Liver (tissue), 9 donors: ENCODE measurements around the gene MYO18A. TPM values are rescaled to one million over a fixed set of nuclear protein-coding genes. Genes with fewer than 3 reads are reported as not detected.

Experiments used
- DNase-seq: peaks from one replicate; pipeline ENCODE4 v3.0.0-alpha.2; 2017; ENCODE audit warnings: low spot score
- H3K27ac ChIP-seq, 2 donors: one replicate each; pipeline ENCODE4 v1.7.0; 2013; ENCODE audit warnings: inconsistent platforms in 2 of 2, low read length in 2 of 2, control low read depth in 1 of 2, low read depth in 1 of 2, mild to moderate bottlenecking in 1 of 2
- H3K27me3 ChIP-seq, 4 donors: one replicate each; pipeline versions ENCODE4 v1.6.1 to v1.7.0; 2013; ENCODE audit warnings: low read length in 3 of 4, inconsistent platforms in 1 of 4, mild to moderate bottlenecking in 1 of 4, moderate library complexity in 1 of 4; ENCODE audit not compliant: control insufficient read depth in 4 of 4, insufficient read depth in 4 of 4
- H3K36me3 ChIP-seq, 4 donors: one replicate each; pipeline versions ENCODE4 v1.6.1 to v1.7.0; 2013; ENCODE audit warnings: low read length in 3 of 4, mild to moderate bottlenecking in 3 of 4, low read depth in 1 of 4, moderate library complexity in 1 of 4; ENCODE audit not compliant: control insufficient read depth in 4 of 4, insufficient read depth in 3 of 4
- H3K4me1 ChIP-seq, 4 donors: one replicate each; pipeline versions ENCODE4 v1.6.1 to v1.7.0; 2013; ENCODE audit warnings: low read length in 3 of 4, mild to moderate bottlenecking in 3 of 4, moderate library complexity in 1 of 4; ENCODE audit not compliant: control insufficient read depth in 4 of 4, insufficient read depth in 4 of 4
- H3K4me3 ChIP-seq, 3 donors: one replicate each; pipeline versions ENCODE4 v1.6.1 to v1.7.0; 2013; ENCODE audit warnings: low read length in 3 of 3, control low read depth in 1 of 3, low read depth in 1 of 3, mild to moderate bottlenecking in 1 of 3
- H3K9ac ChIP-seq, 2 donors: one replicate each; pipeline ENCODE4 v1.7.0; 2013; ENCODE audit warnings: low read length in 2 of 2, mild to moderate bottlenecking in 2 of 2, moderate library complexity in 2 of 2, control low read depth in 1 of 2, low read depth in 1 of 2
- H3K9me3 ChIP-seq, 4 donors: one replicate each; pipeline versions ENCODE4 v1.6.1 to v1.7.0; 2013; ENCODE audit warnings: low read length in 3 of 4; ENCODE audit not compliant: control insufficient read depth in 4 of 4
- CTCF ChIP-seq: fragments of 150-350 bp; IDR thresholded peaks from 2 replicates; pipeline ENCODE4 v1.5.1; 2017; ENCODE audit warnings: improper control_type of control experiment, low read depth, low read length; ENCODE audit not compliant: missing input control
- EGR1 ChIP-seq, 2 donors: IDR thresholded peaks; 2 replicates each; pipeline ENCODE4 v1.6.1; 2016 to 2018; ENCODE audit warnings: antibody characterized with exemption in 2 of 2, low read depth in 2 of 2
- FOXA1 ChIP-seq: IDR thresholded peaks from 2 replicates; pipeline ENCODE4 v1.6.1; 2016; ENCODE audit warnings: antibody characterized with exemption
- FOXA2 ChIP-seq: IDR thresholded peaks from 2 replicates; pipeline ENCODE4 v1.6.1; 2016; ENCODE audit warnings: antibody characterized with exemption
- GABPA ChIP-seq, 2 donors: IDR thresholded peaks in 1 of 2; conservative IDR thresholded peaks in 1 of 2; 2 replicates each; pipeline ENCODE4 v1.6.1; 2016; ENCODE audit warnings: antibody characterized with exemption in 2 of 2, mild to moderate bottlenecking in 1 of 2, moderate library complexity in 1 of 2
- HNF4A ChIP-seq, 2 donors: conservative IDR thresholded peaks; 2 replicates each; pipeline ENCODE4 v1.6.1; 2016; ENCODE audit warnings: antibody characterized with exemption in 2 of 2, mild to moderate bottlenecking in 2 of 2
- HNF4G ChIP-seq: IDR thresholded peaks from 2 replicates; pipeline ENCODE4 v1.6.1; 2016; ENCODE audit warnings: antibody characterized with exemption
- JUND ChIP-seq, 2 donors: IDR thresholded peaks; 2 replicates each; pipeline ENCODE4 v1.6.1; 2016; ENCODE audit warnings: antibody characterized with exemption in 2 of 2
- NR2F2 ChIP-seq: IDR thresholded peaks from 2 replicates; pipeline ENCODE4 v1.6.1; 2016; ENCODE audit warnings: antibody characterized with exemption
- RAD21 ChIP-seq, 2 donors: IDR thresholded peaks; 2 replicates each; pipeline ENCODE4 v1.6.1; 2016; ENCODE audit warnings: antibody characterized with exemption in 2 of 2, mild to moderate bottlenecking in 2 of 2
- RXRA ChIP-seq, 2 donors: IDR thresholded peaks; 2 replicates each; pipeline ENCODE4 v1.6.1; 2017 to 2018; ENCODE audit warnings: antibody characterized with exemption in 2 of 2, mild to moderate bottlenecking in 1 of 2
- SP1 ChIP-seq: IDR thresholded peaks from 2 replicates; pipeline ENCODE4 v1.6.1; 2018; ENCODE audit warnings: antibody characterized with exemption, mild to moderate bottlenecking
- TAF1 ChIP-seq: conservative IDR thresholded peaks from 2 replicates; pipeline ENCODE4 v1.6.1; 2016; ENCODE audit warnings: antibody characterized with exemption, mild to moderate bottlenecking
- YY1 ChIP-seq: IDR thresholded peaks from 2 replicates; pipeline ENCODE4 v1.6.1; 2016; ENCODE audit warnings: antibody characterized with exemption, mild to moderate bottlenecking
- WGBS: extraction: QIAGEN DNeasy Blood & Tissue Kit; methylation state at CpG from one replicate; pipeline ENCODE4 v1.1.7; 2013; 5-methylcytosine and 5-hydroxymethylcytosine counted together
- polyA plus RNA-seq, 2 donors: library from polyadenylated mRNA; stranded (reverse) in 1 of 2; unstranded in 1 of 2; fragments of 200-250 nt in 1 of 2; fragments of >200 nt in 1 of 2; fragmentation: Nextera tagmentation in 1 of 2; extraction: Ambion mirVana in 1 of 2; gene quantifications; one replicate each; pipeline versions ENCODE4 v1.2.1 to v1.2.3, GENCODE V29; 2013 to 2015
- total RNA-seq, 2 donors: library from RNA; depleted of rRNA; stranded (reverse); fragments of >200 nt; gene quantifications; one replicate each; pipeline ENCODE4 v1.2.3, GENCODE V29; 2014
- TF ChIP-seq, protein P1 (sequence below): IDR thresholded peaks from 2 replicates; pipeline ENCODE4 v1.6.1; 2016; ENCODE audit warnings: antibody characterized with exemption
- TF ChIP-seq, protein P2 (sequence below): IDR thresholded peaks from 2 replicates; pipeline ENCODE4 v1.6.1; 2016; ENCODE audit warnings: antibody characterized with exemption, mild to moderate bottlenecking
- TF ChIP-seq, protein P3 (sequence below): IDR thresholded peaks from 2 replicates; pipeline ENCODE4 v1.6.1; 2016; ENCODE audit warnings: antibody characterized with exemption
- TF ChIP-seq, protein P4 (sequence below): IDR thresholded peaks from 2 replicates; pipeline ENCODE4 v1.6.1; 2016; ENCODE audit warnings: antibody characterized with exemption
- donor health status: healthy.
- donor health status: healthy.
- donor health status: healthy.
- donor health status: healthy.
- donor health status: healthy.

The MYO18A gene
- total and polyA plus RNA-seq, 4 donors: 26.3 to 81.6 (median 37.3) TPM

DNA sequence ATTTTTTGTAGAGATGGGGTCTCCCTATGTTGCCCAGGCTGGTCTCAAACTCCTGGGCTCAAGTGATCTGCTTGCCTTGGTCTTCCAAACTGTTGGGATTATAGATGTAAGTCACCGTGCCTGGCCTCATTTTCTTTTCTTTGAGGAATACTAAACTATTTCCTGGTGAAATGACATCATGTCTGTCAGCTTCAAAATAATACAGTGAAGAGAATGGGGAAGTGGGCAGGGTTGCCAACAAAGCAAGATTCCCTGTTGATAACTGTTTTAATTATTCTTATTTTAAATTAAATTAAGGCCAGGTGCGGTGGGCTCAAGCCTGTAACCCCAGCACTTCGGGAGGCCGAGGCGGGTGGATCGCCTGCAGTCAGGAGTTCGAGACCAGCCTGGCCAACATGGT is 116.2 kb downstream of the MYO18A start:
- no peaks in the 10 kb centered on the region for H3K36me3 ChIP-seq
- H3K9ac ChIP-seq: no peak overlapping the region
- H3K4me3 ChIP-seq: no peak overlapping the region
- WGBS: 89% methylated on average over 7 of the region's 7 CpGs
- H3K9me3 ChIP-seq: no peaks in the 10 kb centered on the region
- no peak for DNase-seq
- H3K27me3 ChIP-seq: no peaks in the 10 kb centered on the region
- no peak overlapping the region for H3K27ac ChIP-seq
- peaks cover 0 to 4% (median 0%) of the 10 kb centered on the region in 4 donors for H3K4me1 ChIP-seq
- TF ChIP-seq, protein P1, sequence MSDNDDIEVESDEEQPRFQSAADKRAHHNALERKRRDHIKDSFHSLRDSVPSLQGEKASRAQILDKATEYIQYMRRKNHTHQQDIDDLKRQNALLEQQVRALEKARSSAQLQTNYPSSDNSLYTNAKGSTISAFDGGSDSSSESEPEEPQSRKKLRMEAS: no peak
- TF ChIP-seq, protein P2, sequence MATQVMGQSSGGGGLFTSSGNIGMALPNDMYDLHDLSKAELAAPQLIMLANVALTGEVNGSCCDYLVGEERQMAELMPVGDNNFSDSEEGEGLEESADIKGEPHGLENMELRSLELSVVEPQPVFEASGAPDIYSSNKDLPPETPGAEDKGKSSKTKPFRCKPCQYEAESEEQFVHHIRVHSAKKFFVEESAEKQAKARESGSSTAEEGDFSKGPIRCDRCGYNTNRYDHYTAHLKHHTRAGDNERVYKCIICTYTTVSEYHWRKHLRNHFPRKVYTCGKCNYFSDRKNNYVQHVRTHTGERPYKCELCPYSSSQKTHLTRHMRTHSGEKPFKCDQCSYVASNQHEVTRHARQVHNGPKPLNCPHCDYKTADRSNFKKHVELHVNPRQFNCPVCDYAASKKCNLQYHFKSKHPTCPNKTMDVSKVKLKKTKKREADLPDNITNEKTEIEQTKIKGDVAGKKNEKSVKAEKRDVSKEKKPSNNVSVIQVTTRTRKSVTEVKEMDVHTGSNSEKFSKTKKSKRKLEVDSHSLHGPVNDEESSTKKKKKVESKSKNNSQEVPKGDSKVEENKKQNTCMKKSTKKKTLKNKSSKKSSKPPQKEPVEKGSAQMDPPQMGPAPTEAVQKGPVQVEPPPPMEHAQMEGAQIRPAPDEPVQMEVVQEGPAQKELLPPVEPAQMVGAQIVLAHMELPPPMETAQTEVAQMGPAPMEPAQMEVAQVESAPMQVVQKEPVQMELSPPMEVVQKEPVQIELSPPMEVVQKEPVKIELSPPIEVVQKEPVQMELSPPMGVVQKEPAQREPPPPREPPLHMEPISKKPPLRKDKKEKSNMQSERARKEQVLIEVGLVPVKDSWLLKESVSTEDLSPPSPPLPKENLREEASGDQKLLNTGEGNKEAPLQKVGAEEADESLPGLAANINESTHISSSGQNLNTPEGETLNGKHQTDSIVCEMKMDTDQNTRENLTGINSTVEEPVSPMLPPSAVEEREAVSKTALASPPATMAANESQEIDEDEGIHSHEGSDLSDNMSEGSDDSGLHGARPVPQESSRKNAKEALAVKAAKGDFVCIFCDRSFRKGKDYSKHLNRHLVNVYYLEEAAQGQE: no peak
- no peak for TF ChIP-seq FOXA1
- no peak for TF ChIP-seq TAF1
- no peak for TF ChIP-seq FOXA2
- no peak for TF ChIP-seq NR2F2
- no peak for TF ChIP-seq YY1
- TF ChIP-seq CTCF: no peak
- TF ChIP-seq RAD21 (IDR thresholded peaks at IDR 0.05): no peak
- TF ChIP-seq GABPA (IDR thresholded peaks at IDR 0.05 in 1 of 2, conservative IDR thresholded peaks at IDR 0.05 in 1 of 2): no peak
- TF ChIP-seq, protein P3, sequence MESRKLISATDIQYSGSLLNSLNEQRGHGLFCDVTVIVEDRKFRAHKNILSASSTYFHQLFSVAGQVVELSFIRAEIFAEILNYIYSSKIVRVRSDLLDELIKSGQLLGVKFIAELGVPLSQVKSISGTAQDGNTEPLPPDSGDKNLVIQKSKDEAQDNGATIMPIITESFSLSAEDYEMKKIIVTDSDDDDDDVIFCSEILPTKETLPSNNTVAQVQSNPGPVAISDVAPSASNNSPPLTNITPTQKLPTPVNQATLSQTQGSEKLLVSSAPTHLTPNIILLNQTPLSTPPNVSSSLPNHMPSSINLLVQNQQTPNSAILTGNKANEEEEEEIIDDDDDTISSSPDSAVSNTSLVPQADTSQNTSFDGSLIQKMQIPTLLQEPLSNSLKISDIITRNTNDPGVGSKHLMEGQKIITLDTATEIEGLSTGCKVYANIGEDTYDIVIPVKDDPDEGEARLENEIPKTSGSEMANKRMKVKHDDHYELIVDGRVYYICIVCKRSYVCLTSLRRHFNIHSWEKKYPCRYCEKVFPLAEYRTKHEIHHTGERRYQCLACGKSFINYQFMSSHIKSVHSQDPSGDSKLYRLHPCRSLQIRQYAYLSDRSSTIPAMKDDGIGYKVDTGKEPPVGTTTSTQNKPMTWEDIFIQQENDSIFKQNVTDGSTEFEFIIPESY: no peak
- TF ChIP-seq, protein P4, sequence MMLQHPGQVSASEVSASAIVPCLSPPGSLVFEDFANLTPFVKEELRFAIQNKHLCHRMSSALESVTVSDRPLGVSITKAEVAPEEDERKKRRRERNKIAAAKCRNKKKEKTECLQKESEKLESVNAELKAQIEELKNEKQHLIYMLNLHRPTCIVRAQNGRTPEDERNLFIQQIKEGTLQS: no peak
- TF ChIP-seq SP1: no peak
- TF ChIP-seq HNF4G: no peak
- TF ChIP-seq JUND (IDR thresholded peaks at IDR 0.05): no peak
- TF ChIP-seq RXRA (IDR thresholded peaks at IDR 0.05): no peak
- no peak for TF ChIP-seq HNF4A (conservative IDR thresholded peaks at IDR 0.05)
- no peak for TF ChIP-seq EGR1 (IDR thresholded peaks at IDR 0.05; ENCODE audit: low read depth in 2 of 2)
